HFF-Myc (cell line): ENCODE measurements around the gene RNASE9.

Source experiments
- DNase-seq: peaks from one replicate; pipeline ENCODE4 v3.0.0-alpha.2; 2011; ENCODE audit warnings: low read depth; ENCODE audit errors: extremely low read depth
- H3K4me3 ChIP-seq: replicated peaks from 2 replicates; pipeline ENCODE4 v1.5.1; 2011; ENCODE audit warnings: low read depth, mild to moderate bottlenecking, control low read depth, low read length
- CTCF ChIP-seq: IDR thresholded peaks from 2 replicates; pipeline ENCODE4 v1.5.1; 2012; ENCODE audit warnings: mild to moderate bottlenecking, low read depth, low read length, control low read depth; ENCODE audit errors: missing control alignments

Gene RNASE9

GRCh38 chr14:20591235-20591634, 30.4 kb upstream of the RNASE9 start, which contains the start of gene RNASE12:
RNASE12 (minus strand) TSS chr14:20591376; CDS start chr14:20590723, 653 bp downstream.
- H3K4me3 ChIP-seq = no peak within 1 kb of the TSS
- DNase-seq = no peak
- TF ChIP-seq CTCF = no peak

GRCh38 chr14:20587489-20588154, 26.8 kb upstream of the RNASE9 start, which contains the start of gene RNASE11:
RNASE11 (minus strand) TSS chr14:20588001.
- H3K4me3 ChIP-seq = no peak within 1 kb of the TSS
- no peak for TF ChIP-seq CTCF
- DNase-seq = no peak

GRCh38 chr14:20583908-20584307, 23.1 kb upstream of the RNASE9 start:
- H3K4me3 ChIP-seq = no peak overlapping the region
- no peak for TF ChIP-seq CTCF
- no peak for DNase-seq

GRCh38 chr14:20583142-20583541, 22.3 kb upstream of the RNASE9 start:
- H3K4me3 ChIP-seq = no peak overlapping the region
- no peak for TF ChIP-seq CTCF
- DNase-seq = no peak

- no peak overlapping the region for H3K4me3 ChIP-seq
- DNase-seq = no peak
- TF ChIP-seq CTCF = no peak
Observed at GRCh38 chr14:20580242-20580641, 19.4 kb upstream of the RNASE9 start.

- no peak for TF ChIP-seq CTCF
- no peak for DNase-seq
- no peak overlapping the region for H3K4me3 ChIP-seq
Observed at GRCh38 chr14:20578784-20579502, 18.1 kb upstream of the RNASE9 start.
